GM18861 (cell line): ENCODE measurements around the gene LACC1.

ENCODE experiments used
- ATAC-seq: cut with Tn5 transposase; IDR thresholded peaks from one replicate; pipeline ENCODE4 v1.9.1; 2021; ENCODE audit not compliant: unreplicated experiment

LACC1 gene

DNA sequence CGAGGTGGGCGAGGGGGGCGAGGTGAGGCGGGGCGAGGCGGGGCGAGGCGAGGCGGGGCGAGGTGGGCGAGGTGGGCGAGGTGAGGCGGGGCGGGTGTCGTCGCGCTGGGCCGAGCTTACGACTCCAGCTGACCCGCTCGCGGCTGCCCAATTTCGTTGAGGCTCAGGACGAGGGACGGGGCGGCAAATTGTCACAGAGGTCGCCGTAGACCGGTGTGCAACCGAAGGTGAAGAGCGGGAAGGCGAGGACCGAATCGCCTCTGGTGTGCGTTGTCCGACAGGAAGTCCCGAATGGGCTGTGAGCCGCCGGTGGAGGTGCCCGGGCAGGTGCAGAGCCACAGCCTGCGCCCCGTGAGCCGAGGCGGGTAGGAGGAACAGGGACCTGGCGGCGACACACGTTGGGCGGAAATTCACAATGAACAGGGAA, at the start of gene LACC1:
TSS of gene LACC1 (plus strand) at position 150 of the 427 bp plus-strand sequence. CDS start 1,082 bp downstream, outside the sequence.
- ATAC-seq: peak; percentile 30

DNA sequence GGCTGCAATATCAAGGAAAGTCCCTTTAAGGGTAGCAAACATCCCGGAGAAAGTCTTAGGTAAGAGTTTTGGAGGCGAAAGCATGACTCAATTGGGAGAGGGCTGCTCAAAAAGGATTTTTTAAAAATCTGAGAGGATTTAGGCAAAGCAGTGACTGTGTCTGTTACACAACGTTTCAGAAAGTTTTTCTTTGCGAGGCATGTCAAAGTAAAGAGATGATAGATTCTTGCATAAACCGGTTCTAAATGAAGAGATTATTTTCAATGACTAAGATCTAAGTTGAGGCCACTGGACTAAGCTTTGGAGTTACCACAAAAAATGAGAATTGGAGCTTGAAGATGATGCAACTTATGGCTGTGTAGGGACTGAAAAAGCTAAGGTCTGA, 49.2 kb upstream of the LACC1 start:
- no peak for ATAC-seq

DNA sequence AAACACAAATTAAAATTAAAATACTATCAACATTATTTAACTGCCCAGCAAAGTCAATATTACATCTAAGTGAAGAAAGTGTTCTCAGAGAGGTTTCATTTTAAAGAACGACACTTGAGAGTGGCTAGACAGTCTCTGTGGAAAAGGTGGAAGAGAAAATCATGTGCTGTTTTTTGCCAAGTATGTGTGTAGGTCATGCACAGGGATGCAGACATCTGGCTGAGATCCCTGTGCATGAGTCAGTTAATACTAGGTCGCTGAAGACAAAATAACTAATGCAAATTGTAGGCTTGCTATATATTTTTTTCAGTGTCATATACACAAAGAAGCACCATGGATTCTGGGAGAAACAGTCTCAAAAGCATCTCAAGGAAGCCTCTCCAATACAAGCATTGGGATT, 48.6 kb upstream of the LACC1 start:
- no peak for ATAC-seq

- no peak for ATAC-seq
Measured at GRCh38 chr13:43835701-43836100, 44.0 kb upstream of the LACC1 start.

DNA sequence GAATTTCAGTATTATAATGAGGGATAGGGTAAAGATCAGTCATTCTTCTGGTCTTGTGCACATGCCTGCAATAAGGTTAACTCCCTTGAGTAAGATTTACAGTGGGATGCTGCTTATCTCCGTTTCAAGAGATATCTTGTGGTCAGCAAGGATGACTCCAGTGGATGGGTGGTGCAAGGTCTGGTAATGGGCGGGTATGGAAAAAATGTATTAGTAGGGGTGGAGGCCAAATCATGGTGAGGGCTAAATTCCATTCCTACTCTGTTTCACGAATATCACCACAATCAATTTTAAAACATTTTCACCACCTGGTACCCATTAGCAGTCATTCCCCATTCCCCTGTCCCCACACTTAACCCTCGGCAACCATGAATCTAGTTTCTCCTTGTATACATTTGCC, 40.8 kb upstream of the LACC1 start:
- no peak for ATAC-seq

DNA sequence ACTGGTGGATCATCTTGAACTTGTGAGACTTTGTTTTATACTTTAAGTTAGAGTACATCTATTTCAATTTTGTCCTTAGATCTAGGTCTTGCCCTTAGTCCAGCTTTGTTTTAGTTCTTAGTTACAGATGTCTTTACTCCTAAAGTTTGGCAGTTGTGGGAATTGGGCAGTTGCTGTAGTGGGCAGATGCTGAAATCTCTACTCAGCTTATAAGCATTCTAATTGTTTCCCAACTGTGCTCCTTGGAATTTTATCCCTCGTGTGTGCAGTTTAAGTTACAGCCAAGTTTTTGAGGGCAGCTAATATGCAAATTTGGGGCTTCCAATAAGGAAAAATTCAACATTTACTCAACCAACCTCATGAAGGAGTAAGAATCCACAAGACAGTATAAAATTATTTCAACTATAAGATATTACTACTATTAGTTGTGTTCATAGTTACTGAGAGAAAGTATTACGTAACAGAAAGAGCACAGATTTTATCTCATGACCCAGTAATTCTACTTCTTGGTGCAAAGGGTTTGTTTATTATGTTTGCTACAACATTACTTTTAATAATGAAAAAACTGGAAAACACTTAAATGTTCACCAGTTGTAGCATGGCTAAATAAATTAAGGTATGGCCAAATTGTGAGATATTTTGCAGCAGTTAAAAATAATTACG, 33.1 kb upstream of the LACC1 start:
- ATAC-seq: no peak

DNA sequence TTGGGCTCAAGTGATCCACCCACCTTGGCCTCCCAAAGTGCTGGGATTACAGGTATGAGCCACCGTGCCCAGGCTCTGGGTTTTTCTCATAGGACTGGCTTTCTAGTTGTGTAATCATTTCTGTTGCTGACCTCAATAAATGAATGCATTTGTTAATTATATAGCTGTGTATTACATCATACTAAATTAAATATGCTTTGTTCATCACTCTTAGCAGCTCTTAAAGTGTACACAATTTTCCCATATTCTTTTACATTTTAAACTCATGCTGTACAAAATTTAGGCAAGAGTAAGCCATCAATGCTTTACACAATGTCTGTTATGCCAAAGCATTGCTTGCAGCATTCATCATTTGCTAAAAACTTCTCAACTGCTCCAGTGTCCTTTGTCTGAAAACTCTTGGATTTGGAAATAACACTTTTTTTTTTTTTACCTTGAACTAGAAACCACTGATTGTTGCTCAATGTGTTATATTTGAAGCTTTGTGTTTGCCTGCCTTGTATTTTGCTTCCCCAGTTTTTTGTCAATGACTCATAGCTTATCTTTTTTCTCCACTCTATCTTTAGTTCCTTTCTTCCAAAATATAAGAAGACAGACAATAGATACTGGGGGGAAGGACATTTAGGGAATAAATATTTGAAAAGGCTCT, 31.6 kb upstream of the LACC1 start:
- ATAC-seq: no peak

- no peak for ATAC-seq
Measured at GRCh38 chr13:43850873-43851272, 28.8 kb upstream of the LACC1 start.

GRCh38 chr13:43852923-43853404, 26.7 kb upstream of the LACC1 start:
- no peak for ATAC-seq

DNA sequence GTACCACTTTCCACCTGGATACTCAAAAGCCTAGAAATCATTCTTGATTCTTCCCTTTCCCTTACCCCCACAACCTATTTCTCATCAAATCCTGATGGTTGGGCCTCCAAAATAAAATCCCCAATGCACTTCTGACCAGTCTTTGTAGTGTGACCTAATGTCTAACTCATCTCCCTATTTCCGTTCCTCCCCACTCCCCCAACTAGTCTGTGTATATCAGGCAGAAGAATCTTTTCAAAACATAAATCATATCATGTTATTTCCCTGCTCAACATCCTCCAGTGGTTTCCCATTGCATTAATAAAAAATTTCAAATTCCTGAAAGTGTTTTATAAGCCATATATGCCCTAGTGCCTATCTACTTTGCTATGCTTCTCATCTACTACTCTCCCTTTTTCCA, 17.8 kb upstream of the LACC1 start:
- ATAC-seq: no peak

- ATAC-seq: no peak
Measured at GRCh38 chr13:43864921-43865320, 14.8 kb upstream of the LACC1 start.

- no peak for ATAC-seq
Measured at GRCh38 chr13:43865892-43866291, 13.8 kb upstream of the LACC1 start.

GRCh38 chr13:43872181-43872580, 7.5 kb upstream of the LACC1 start:
- no peak for ATAC-seq

DNA sequence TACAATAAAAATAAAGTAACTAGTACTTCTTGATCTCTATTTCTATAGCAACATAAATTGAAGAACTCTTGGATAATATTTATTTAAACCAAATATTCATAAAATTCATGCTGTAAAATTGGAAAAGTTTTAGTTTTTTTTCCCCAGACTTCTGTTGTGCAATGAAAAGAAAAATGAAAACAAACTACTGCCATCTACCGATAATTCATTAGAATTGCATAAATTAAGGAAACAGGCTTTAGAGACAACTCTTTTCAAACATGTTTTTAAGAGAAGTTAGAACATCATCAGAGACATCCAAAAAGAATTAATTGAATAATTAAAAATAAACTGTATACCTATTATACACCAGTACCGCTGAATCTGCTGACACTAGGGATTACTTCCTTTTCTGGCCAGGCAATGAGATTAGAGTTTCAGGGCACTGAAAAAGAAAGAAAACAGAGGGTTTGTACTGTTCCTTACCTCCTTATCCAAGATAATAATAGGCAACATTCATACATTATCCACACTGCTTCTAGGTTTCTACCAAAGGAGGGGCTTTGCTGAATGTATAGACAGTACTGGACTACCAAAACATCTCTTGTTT, 5.1 kb upstream of the LACC1 start:
- ATAC-seq: no peak

GRCh38 chr13:43876366-43876765, 3.3 kb upstream of the LACC1 start:
- no peak for ATAC-seq

GRCh38 chr13:43877326-43877725, 2.4 kb upstream of the LACC1 start:
- no peak for ATAC-seq

DNA sequence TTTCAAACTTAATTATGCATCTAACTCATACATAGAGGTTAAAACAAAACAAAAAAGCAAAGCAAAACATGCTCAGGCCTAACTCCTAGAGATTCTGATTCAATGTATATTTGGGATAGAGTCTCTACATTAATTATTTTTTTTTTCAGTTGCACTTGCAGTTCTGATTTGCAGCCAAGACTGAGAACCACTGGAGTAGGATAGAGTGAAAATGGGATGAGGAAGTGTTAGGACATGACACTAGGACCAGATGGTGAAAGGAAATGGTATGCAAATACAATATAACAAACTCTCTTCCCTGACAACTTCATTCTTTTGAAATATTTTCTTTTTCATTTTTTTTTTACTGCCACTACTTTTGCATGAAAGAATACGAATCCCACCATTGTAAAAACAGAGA, 1.9 kb upstream of the LACC1 start:
- no peak for ATAC-seq

GRCh38 chr13:43878892-43879754, 581 bp upstream of the LACC1 start, which contains the start of gene CCDC122:
CCDC122 (minus strand) TSS chr13:43879740; CDS start chr13:43869376, 10,364 bp downstream.
- peak; percentile 53 for ATAC-seq

- no peak for ATAC-seq
Measured at GRCh38 chr13:43880214-43880855, 631 bp downstream of the LACC1 start.

DNA sequence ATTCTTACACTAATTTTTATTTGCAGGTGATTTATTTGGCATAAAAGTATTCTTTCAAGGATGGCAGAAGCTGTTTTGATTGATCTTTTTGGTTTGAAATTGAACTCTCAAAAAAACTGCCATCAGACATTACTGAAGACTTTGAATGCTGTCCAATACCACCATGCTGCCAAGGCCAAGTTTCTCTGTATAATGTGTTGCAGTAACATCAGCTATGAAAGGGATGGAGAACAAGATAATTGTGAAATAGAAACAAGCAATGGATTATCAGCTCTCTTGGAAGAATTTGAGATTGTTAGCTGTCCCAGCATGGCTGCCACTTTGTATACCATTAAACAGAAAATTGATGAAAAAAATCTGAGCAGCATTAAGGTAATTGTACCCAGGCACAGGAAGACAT, 1.2 kb downstream of the LACC1 start:
- no peak for ATAC-seq

DNA sequence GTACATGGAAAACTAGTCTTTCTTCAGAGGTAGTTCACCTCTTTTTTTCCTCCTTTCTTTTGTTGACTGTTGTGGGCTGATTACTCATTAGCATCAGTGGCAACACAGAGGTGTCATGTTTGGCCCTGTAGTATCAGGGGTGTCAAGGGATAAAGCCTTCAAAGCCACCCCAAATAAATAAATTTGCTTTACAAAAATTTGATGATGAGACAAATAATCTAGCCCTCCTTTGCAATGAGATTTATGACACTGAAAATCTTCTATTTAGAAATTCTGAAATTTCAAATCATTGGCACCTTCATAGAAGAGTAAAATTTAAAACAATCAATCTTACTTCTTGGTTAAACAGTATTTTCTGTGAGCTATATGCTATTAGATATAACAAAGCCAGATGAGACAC, 1.9 kb downstream of the LACC1 start:
- no peak for ATAC-seq
